GM18520 (cell line): ENCODE measurements around the gene SRXN1.

ENCODE experiments used
- ATAC-seq: cut with Tn5 transposase; IDR thresholded peaks from one replicate; pipeline ENCODE4 v1.9.1; 2021; ENCODE audit not compliant: unreplicated experiment

SRXN1 gene

GRCh38 chr20:609371-609964 lies 43.5 kb downstream of the SRXN1 start:
- ATAC-seq, result no peak

GRCh38 chr20:608970-609369 lies 44.0 kb downstream of the SRXN1 start:
- no peak for ATAC-seq

- no peak for ATAC-seq
Measured at GRCh38 chr20:607476-607875, 45.5 kb downstream of the SRXN1 start.

GRCh38 chr20:605237-605636 lies 47.8 kb downstream of the SRXN1 start:
- ATAC-seq, result no peak

- ATAC-seq, result no peak
Measured at GRCh38 chr20:603116-603640, 49.8 kb downstream of the SRXN1 start.

- no peak for ATAC-seq
Measured at GRCh38 chr20:602111-602970, 50.7 kb downstream of the SRXN1 start.

- ATAC-seq, result no peak
Measured at GRCh38 chr20:600736-601135, 52.3 kb downstream of the SRXN1 start.

GRCh38 chr20:600141-600540 lies 52.9 kb downstream of the SRXN1 start:
- no peak for ATAC-seq

GRCh38 chr20:598133-598850 lies 54.7 kb downstream of the SRXN1 start:
- no peak for ATAC-seq

GRCh38 chr20:597560-597959 lies 55.4 kb downstream of the SRXN1 start:
- no peak for ATAC-seq
